ENCODE results near the gene GLDC.
"Not testable (repeated sequence)": the region's sequence is repeated elsewhere in the genome, so short reads cannot be mapped to it uniquely, and the experiment has no call there.

Gene GLDC

DNA sequence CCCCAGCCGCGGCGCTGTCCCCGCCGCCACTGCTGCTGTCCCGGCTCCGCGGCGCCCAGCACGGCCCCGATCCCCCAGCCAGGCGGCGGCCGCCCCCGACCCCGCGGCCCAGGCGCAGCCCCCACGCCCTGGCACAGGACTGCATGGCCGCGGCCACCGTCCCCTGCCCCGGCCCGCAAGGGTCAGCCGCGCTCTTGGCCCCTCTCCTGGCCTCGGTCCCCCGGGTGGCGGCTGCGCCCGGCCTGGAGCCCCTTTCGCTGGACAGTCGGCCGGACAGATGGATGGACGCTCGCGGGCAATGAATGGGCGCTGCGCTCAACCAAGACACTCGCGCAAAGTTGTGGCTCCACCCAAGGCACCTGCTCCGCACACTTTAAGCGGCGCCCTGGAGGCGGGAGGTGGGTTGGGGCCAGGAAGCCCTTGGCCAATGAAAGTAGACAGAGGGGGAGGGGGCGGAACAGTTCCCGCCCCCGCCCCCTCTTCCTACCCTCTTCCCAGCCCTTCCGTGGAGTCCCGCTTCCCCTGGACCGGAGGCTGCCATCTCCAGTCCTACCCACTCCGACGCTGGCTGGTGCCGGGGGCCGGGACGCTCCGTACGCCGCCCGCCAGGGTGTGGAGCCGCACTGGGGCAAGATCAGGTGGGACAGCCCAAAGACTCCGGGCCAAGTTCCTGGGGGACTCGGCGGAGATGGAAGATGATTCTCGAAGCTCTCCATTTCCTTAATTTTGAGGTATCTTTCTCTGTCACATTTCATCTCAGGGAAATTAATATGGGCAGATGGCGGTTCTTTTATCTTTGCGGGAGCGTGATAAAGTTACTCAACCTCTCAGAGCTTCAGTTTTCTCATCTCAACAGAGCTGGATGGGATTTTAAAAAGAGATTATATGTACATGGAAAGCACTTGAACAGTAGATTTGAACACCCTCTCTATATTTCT lies at the start of gene GLDC:
Gene GLDC, minus strand, starts transcription at position 375 of the 938 bp plus-strand sequence. Its CDS starts 230 bp downstream, at position 145.
- peak; percentile 41 for DNase-seq

GRCh38 chr9:6692881-6693361 lies 47.4 kb upstream of the GLDC start:
- DNase-seq = no peak

- DNase-seq = no peak
These were observed 46.9 kb upstream of the GLDC start for GRCh38 chr9:6692433-6692832.

DNA sequence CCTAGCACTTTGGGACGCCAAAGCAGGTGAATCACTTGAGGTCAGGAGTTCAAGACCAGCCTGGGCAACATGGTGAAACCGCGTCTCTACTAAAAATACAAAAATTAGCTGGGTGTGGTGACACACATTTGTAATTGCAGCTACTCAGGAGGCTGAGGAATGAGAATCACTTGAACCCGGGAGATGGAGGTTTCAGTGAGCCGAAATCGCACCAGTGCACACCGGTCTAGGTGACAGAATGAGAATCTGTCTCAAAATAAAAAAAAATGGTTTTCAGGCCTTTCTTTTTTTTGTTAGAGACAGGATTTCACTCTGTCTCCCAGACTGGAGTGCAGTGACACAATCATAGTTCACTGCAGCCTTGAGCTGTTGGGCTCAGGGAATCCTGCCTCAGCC lies 45.1 kb upstream of the GLDC start:
- not testable (repeated sequence) for DNase-seq

DNA sequence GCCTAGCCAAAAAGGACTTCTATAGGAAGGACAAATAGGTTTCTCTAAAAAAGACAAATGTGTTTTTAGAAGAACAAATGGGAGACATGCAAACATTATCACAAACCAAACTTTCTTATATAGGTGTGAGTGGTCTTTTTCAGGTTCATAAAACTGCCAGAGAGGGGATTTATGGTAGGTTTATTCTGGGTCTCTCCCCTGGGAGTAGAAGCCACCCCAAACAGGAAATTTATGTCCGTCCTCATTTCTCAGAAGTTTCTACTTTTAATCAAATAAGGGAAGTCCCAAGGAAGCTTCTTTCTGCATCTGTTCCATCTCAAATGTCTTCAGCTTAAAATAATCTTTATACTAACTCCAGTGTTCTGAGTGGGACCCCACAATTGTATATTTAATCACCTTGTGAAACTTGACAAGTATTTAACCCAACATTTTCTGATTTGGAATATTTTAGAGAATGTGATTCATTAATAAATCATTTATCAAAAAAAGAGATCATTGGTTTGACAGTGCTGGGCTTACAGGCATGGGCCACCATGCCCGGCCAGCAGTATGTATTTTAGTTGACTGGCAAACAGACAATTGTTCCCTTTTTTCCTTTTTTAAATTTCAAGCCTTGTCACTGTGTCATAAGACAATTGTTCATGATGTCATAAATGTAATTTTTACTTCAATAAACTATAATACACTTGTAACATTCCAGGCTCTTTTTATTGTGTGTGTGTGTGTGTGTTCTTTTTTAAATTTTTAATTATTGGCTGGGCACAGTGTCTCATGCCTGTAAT lies 44.6 kb upstream of the GLDC start:
- no peak for DNase-seq

DNA sequence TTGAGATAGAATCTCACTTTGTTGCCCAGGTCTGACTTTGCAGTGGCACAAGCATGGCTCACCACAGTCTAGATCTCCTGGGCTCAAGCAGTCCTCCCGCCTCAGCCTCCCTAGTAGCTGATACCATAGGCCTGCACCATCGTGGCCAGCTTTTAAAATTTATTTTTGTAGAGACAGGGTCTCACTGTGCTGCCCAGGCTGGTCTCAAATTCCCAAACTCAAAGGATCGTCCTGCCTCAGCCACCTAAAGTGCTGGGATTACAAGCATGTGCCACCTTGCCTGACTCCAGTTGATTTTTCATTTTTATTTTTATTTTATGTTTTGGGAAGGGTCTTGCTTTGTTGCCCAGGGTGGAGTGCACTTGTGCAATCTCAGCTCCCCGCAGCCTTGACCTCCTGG lies 41.7 kb upstream of the GLDC start:
- no peak for DNase-seq

GRCh38 chr9:6686396-6686795 lies 40.9 kb upstream of the GLDC start:
- DNase-seq = no peak

DNA sequence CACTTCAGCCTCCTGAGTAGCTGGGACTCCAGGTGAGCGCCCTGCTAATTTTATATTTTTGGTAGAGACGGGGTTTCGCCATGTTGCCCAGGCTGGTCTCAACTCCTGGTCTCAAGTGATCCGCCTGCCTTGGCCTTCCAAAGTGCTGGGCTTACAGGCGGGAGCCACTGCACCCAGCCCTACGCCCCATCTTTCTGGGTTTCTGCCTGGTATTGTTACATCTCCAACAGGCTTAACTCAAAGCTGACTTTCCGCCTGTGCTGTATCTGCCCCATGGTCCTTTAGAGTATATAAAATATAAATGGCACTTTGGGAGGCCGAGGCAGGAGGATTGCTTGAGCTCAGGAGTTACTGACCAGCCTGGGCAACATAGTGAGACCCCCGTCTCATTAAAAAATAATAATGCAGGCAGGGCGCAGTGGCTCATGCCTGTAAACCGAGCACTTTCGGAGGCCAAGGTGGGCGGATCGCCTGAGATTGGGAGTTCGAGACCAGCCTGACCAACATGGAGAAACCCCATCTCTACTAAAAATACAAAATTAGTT lies 36.5 kb upstream of the GLDC start:
- DNase-seq = no peak

DNA sequence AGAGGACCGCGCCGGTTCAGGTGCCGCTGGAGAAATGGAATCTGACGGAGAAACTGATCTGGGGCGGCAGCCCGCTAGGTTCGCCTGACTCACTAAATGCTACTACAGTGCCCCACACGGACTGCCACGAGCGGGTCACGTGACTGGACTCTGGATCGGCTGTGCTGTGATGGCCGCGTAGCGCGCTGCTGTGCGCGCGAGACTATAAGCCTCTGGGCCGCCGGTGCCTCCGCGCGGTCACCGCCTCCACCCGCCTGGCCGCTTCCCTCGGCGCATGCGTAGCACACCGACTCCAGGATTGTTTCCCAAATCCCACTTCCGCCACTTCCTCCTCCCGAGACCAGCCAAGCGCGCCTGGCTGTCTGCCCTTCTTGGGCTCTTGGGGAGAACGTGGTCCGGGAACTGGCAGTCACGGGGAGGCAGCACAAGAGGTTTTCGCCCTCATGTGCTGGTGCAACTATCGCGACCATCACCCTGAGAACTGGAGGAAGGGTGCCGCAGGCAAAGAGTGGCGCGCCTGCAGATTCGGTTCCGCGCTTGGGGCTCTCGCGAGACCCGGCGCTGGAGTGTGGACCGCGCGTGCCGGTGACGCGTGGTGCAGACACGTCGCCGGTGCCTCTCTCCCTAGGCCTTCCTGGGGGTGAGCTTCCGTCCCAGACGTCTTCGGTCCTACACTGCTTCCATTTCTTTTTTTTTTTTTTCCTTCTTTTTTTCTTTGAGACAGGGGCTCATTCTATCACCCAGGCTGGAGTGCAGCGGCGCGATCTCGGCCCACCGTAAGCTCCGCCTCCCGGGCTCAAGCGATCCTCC lies 35.8 kb upstream of the GLDC start:
- DNase-seq = peak; percentile 87

- DNase-seq = peak; percentile 66
These were observed 35.2 kb upstream of the GLDC start for GRCh38 chr9:6680797-6681146.

GRCh38 chr9:6677803-6678202 lies 32.3 kb upstream of the GLDC start:
- no peak for DNase-seq

DNA sequence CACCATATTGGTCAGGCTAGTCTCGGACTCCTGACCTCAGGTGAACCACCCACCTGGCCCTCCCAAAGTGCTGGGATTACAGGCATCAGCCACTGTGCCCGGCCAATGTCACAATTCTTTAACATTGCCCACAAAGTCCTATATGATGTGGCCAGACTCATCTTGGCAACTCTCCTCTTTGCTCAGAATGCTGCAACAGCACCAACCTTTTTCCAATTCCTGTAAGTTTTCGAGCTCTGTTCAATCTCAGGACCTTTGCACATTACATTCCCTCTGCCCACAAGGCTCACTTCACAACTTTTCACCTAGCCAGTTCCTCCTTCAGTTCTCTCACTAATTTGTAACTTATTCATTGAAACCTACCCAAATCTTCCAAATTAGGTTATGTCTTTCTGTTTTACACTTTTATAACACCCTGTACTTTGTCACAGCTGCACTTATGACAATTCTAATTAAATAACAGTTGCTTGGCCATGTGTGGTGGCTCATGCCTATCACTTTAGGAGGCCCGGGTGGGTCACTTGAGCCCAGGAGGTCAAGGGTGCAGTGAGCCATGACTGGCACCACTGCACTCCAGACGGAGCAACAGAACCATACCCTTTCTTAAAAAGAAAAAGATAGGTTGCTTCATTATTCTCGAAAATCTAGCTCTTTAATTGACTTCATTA lies 30.9 kb upstream of the GLDC start:
- no peak for DNase-seq

- DNase-seq = no peak
These were observed 29.7 kb upstream of the GLDC start for GRCh38 chr9:6675268-6675667.

- no peak for DNase-seq
These were observed 27.9 kb upstream of the GLDC start for GRCh38 chr9:6673326-6674025.

- no peak for DNase-seq
These were observed 26.6 kb upstream of the GLDC start for GRCh38 chr9:6672118-6672517.

- DNase-seq = no peak
These were observed 25.9 kb upstream of the GLDC start for GRCh38 chr9:6671416-6671815.

- no peak for DNase-seq
These were observed 24.4 kb upstream of the GLDC start for GRCh38 chr9:6669881-6670280.

DNA sequence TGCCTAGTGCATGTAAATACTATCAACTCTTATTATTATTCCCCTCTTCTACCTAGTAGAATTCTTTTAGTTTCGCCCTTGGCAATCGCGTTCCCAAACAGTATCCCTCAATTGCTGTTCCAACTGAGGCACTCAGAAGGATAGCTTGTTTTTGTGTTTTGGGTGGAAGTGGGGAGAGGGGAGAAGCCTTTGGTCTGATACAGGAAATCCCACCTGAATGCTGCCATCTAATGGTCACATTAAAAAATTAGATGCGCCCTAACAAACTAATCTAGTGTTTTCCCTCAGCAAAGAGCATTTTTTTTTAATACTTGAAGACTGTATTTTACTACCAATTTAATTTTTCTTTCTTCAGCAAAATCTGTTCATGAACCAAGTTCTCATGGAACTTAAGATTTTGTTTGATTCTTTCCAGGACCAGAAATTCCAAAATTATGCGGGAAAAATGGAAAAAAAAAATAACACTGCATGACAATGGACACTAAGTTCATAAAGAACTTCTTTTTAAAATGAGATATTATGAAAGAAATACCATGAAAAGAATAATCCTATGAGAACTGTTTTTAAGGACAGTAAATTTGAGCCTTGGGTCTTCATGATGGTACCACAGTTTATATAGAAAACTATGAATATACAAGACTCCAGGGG lies 22.2 kb upstream of the GLDC start:
- no peak for DNase-seq

GRCh38 chr9:6667080-6667479 lies 21.6 kb upstream of the GLDC start:
- no peak for DNase-seq

- DNase-seq = no peak
These were observed 20.1 kb upstream of the GLDC start for GRCh38 chr9:6665628-6666027.

GRCh38 chr9:6664204-6664680 lies 18.7 kb upstream of the GLDC start:
- DNase-seq = no peak
